ENCODE measurements around the gene RPS6KA2.

Gene RPS6KA2

DNA sequence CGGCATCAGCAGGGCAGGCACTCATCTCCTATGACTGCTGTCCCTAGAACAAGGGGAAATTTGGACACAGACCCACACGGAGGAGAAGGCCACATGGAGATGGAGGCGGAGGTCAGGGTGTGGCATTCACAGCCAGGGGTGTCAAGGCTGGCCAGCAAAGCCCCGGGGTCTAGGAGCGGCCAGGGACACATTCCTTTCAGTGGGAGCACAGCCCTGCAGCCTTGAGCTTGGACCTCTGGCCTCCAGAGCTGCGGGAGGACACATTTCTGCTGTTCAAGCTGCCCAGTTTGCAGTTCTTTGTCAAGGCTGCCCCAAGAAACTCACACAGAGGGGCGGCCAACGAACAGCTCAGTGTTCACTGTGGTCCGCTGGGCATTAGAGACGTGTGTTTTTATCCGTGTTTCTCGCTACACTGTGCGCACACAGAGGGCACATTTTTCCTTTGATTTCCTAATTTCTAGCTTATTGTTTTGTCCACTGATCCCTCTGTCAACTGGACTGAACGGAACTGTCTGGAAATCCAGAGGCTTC is 150.9 kb downstream of the RPS6KA2 start:
- DNase-seq, result no peak

DNA sequence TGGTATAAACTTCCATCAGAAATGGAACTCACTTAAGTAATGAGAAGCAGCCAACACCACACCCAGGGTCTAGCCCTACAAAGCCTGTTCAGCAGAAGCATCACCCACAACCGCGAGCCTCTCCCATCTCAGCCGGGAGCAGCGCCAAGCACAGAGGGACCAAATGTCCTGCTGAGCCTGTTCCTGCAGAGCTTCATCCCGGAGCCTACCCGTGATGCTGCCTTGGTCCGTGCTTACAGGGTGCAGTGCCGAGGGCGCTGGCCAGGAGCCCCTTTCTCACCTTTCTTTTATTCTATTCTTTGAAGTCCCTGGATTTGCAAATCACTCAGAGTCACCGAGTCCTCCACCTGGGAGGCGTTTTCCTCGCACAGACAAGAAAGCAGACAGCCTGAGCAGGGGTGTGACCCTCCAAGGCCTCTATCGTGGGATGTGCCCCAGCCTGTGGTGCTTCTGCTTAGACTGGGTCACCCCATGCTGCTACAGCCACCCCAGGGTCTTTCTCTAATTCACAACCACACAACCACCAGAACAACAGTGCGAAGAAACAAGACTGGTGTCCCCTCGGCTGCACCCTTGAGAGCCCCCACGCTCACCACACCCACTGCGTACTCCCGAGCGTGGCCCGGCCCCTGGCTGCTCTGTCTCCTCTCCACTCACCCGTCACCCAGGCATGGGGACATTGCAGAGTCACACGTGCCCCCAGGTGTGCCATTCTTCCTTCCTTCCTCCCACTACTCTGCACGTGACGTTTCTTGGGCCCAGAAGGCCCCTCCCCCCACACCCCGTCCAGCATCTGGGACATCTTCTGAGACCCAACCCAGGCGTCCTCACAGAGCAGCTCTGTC is 152.1 kb downstream of the RPS6KA2 start:
- no peak for DNase-seq

DNA sequence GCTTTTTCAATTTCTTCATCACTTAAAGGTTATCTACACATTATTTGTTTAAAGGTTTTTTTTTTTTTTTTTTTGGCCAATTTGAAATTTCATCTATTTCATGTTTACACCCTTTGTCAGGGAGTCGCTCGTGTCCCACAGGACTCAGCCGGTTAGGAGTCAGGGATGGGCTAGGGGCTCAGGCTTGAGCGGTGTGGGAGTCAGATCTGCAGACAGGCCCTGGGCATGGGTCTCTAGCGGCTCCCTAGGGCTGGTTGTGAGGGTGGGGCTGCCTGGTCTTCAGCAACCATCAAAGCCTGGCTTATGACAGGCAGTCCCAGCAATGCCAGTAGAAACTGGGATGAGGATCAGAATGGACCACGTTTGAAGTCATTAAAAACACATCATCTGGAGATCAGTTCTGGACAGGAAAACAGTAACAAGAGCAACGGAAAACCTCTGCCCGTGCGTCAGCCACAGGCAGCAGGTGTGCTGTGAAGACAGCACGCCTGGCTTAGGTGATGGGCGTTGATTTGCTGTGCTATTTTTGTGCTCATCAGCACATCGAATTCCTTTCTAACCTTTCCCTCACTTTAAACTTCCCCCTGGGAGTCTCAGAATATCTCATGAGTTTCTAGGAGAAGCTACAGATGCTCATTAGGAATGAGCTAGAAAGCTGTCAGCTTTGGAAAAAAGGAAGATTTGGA is 153.0 kb downstream of the RPS6KA2 start:
- DNase-seq, result no peak

DNA sequence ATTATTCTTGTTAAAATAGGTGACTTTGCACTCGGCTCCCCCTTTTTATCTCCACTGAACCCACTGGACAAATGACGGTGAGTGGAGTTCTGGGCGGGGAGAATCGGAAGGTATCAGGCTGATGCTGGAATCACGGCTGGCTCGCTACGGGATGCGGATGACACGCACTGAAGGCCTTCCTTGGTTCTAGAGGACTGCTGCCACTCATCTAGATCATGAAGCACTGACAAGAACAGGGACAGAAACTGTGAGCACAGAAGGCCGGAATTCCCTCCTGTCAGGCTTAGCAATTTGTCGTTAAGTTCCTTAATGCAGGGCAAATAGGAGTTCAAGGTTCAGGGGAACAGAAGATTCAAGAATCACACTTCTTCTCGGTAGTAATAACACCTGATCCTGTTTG is 154.4 kb downstream of the RPS6KA2 start:
- DNase-seq, result no peak

DNA sequence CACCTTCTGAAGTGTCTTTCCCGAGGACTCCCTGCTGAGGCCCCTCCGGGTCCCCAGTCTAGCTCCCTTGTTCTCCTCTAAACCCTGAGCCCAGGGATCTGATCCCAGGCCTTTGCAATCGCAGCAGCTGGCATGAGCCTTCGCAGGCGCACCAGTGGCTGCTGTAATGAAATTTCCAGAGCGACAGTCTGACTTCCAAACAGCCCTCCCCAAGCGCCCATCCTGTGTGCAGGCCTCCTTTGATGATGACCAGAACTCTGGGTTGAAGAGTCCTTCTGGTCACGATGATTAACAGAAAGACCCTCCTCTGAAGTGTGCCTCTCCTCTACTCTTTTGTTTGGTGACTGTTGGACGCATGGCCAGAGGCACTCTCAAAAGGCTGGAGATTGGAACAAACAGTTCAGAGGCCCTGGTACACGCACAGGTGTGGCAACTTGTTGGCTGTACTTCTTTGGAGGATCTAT is 155.2 kb downstream of the RPS6KA2 start:
- DNase-seq, result no peak

DNA sequence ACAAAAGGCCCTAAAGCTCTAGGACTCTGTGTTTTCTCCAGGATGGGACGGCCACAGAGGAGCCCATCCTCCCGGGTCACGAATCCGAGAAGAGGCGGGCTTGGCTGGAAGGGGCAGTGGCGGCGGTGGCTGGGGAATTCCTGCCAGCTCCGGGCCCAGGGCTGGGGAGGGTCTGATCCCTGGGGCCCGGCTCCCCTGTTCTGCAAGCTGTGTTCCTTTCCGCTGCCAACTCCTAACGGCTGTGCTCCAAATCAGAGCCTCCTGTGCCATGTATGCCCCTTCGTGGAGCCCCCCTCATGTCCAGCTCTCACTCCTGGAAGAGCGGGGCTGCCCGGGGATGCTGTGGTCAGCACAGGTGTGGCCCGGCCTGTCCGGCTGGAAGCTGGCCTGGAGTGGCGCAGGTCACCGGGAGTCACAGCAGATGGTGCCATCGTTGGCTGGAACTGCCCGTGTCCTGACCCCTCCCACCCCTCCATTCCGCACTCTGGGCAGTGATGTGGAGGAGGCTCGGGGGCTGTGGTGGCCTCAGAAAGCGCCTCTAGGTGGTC is 156.1 kb downstream of the RPS6KA2 start:
- DNase-seq, result no peak

DNA sequence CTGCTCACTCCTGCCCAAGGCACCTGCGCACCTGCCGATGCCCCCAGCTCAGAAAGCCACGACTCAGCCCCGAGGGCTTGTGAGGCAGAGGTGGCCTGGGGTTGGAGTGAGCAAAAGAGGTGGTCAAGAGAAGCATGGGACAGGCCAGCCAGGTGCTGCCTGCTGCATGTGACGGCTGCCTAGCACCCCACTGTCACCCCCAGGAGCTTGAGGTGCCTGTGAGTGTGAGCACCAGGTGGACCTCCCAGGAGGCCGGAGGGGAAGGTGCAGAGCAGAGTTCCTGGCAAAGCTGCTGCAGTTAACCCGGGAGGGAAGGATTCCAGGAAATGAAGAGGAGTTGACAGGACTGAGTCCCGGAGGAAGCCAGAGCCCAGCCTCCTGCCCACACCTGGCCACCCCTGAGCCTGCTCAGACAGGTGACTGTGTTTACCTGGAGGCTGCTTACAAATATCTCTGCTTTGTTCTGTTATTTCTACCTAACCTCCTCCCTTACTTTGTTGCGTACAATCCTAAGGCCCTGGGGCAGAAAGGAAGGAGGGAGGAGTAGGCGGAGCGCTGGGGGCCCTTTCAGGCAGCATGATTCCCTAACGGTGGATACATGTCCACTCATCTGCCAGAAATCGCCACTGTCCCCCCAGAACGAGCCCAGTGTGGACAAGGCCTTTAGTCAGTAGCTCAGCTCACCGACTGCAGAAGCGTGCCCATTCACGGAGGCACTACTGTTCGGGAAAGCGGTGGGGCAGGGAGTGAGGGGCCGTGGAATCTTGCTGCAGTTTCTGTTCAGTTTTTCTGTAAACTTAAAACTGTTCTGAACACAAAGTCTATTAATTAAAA is 156.8 kb downstream of the RPS6KA2 start:
- DNase-seq, result no peak

DNA sequence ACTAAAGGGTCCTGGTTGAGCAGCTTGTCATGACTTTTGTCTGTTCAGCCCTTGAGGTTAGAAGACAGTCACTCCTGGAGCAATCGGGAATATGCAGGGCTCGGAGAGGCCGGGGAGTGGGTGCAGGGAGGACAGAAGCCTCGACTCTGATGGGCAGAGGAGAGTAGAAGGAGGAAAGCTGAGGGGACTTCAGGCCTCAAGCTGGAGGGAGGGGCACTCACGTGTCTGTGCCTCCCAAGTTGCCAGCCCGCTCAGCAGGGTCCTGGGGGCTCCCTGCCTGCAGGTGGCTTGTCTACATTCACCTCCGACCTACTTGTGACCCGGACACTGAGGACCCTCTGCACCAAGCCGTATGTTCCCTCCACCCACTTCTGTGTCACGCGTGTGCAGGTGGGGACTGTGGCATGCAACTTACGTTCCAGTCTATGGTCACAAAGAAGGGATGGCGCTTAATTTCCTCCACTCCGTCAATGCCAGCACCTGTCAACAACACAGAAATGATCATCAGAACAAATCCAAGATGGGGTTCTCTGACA is 157.6 kb downstream of the RPS6KA2 start:
- no peak for DNase-seq

DNA sequence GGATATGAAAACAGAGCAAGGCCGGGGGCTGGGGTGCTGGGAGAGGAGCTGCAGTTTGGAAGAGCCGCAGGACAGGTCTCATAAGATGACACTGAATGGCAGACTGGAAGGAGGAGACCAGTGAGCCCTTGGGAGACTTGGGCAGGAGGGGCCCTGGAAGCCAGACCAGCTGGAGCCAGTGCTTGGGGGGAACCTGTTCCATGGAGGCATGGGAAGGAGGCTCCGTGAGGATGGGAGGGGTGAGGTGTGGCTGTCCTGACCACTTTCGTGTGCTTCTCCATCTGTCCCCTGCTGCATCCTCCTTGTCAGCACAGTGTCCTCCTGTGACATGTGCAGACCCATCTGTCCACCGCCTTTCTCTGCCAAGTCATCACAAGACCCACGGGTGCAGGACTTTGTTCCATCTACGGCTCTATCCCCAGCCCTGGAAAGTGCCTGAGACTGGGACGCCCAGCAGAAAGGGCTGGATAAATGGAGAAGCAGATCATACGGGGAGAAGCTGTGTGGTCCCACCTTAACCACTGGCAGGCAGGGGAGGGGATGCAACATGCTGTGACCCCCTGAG is 159.5 kb downstream of the RPS6KA2 start:
- no peak for DNase-seq

DNA sequence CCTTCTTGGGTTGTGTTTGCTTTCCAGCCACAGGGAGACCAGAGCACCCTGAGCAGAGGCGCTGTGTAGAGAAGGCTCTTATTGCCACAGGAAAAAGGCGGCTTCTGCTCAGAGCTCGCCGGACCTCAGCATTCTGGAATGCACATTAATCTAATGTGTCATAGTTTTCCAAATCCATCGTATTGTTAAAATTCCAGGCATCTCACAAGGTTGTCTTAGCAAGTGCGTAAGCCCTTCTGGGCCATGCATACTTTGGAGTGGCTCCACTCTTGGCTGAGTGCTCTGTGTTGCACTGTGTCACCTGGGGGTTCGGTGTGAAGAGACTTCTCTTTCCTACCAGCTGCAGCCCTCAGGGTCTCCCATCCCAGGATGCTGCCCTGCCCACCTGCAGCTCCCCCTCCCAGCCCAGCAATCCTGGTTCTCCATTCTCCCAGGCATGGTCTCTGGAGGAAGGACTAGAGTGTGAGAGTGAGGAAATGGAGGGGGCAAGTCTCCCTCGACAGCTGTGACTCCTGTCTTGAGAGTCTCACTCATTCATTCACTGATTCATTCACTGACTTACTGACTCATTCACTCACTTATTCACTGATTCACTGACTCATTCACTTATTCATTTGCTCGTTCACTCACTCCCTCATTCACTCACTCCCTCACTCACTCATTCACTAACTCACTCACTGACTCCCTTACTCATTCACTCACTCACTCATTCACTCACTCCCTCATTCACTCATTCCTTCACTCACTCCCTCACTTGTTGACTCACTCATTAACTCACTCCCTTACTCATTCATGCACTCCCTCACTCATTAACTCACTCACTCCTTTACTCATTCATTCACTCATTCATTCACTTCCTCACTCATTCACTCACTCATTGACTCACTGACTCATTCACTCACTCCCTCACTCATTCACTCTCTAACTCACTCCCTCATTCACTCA is 160.6 kb downstream of the RPS6KA2 start:
- DNase-seq, result no peak

DNA sequence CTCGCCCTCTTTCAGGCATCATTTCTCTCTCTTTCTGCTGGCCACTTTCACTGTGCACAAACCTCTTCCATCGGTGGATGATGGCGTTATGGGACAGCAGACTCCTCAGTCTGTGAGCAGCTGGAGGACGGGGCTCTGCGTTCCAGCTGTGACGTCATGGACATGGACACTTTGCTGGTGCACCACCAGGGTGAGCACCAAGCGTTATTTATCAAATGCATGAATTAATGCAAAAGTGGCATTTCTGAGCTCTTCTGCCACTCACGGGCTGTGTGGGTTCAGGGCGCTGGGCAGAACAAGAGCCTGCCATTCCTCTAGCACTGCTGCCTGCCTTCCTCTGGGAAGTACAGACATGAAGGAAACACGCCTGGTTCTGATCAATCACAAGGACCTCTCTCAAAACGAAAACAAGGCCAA is 161.4 kb downstream of the RPS6KA2 start:
- DNase-seq, result no peak

DNA sequence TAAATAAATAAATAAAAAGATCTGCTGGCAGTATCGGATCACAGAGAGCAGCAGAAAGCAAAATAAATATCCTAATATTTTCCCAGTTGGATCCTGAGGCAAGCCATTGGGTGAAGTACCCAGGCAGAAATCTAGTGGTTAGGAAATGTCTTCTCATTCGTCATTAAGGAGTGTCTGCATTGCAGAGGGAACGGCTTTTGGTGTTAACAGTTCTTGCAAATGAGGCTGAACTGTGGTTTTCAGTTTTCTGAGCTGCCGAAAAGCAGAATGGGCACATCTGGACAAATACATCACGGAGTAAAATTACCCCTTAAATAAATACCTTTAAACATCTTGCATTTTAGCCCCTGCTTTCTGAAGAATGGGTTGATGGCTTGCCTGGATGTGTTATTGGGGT is 162.1 kb downstream of the RPS6KA2 start:
- no peak for DNase-seq

DNA sequence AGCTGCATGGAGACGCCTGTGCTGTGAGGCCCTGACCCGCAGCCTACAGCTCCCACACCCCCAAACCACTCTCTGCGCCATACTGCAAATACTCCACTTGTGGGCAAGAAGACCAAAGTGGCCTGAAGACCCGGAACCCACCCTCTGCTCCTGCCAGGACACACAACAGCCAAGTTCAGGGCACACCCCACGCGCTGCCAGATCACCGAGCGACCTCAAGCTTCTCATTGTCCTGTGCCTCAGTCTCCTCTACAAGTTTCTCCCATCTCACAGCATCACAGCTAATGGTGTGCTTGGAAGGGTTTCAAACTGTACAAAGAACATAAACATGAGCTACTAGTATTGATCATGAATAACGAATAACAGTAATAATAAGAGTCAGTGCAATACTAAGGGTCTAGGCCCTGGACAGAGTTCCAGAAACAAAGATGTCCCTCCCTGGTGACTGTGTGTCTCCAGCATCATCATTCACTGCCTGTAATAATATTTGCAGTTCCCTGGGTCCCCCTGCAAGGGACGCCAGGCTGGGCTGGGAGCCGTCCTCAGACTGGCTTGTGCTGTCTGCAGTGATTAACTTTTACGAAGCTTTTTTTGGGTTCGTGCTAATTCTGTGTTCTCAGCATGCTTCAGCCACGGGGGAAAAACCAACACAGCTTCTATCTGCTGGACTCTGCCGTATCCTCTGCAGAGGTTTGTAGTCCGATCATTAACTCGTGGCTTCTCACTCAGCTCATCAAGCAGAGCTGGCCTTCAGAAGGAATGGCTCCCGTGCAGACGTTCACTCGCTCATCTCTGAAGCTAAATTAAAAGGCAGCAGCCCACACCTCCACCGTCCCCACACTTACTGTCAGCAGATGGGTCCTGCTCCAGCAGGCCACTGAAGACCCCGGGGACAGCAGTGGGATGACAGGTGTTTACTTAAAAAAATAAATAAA is 162.7 kb downstream of the RPS6KA2 start:
- DNase-seq, result no peak

DNA sequence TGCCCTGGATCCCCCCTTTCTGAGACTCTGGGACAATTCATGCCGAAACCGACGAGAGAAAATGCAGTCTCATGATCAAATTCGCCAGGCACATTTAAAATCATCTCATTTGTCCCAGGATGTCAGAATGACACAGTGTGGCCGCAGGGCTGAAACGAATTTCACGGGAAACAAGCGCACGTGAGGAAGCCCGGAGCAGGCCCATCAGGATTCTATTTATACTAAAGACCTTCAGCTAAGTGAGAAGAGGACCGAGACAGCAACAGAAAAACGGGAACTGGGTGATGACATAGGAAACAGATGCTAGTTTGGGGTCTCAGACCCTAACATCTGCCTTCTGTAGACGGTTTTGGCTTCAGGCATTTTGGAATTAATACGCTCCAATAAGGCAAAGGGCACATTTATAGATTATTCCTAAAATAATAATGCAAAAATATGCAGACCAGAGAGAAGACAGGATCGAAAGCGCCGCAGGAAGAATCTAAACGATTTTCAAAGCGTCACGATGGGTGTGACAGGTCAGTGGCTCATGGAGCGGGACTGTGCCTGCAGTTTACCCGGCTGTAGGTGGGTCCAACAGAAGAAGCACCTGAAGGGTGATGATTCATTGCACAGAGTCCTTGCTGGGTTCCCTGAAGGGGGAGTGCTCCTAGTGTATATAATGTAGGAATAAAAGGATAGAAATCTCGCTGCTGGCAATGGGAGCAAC is 163.5 kb downstream of the RPS6KA2 start:
- DNase-seq, result no peak

DNA sequence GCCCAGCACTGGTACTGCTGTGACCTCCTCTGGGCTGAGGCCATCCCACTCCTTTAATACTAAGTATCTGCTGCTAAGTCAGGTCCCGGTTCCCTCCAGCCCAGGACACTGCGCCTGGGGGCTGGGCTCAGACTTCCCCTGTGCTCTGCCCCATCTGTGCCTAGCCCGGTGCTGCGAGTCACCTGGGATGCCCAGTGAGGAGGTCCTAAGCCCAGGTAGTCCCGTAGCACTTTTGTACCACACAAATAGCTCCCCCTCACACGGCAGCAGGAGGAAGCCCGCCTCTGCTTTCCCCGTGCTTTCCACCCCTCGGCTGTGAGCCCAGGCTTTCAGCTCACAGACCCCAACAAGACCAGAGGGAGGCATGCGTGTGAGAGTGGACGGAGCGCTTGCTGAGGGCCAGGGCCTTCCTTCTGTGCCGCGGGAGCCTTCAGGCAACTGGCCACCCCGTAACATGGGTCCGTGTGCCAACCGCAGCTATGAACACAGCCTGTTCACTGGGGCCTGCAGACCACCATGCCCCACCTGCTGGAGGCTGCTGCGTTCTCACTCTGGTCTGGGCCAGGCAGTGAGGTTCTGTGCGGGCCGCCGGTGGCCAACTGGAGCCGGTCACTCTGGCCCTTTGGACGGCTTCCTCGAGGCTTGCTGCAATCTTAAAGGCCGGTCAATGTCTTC is 164.5 kb downstream of the RPS6KA2 start:
- no peak for DNase-seq

DNA sequence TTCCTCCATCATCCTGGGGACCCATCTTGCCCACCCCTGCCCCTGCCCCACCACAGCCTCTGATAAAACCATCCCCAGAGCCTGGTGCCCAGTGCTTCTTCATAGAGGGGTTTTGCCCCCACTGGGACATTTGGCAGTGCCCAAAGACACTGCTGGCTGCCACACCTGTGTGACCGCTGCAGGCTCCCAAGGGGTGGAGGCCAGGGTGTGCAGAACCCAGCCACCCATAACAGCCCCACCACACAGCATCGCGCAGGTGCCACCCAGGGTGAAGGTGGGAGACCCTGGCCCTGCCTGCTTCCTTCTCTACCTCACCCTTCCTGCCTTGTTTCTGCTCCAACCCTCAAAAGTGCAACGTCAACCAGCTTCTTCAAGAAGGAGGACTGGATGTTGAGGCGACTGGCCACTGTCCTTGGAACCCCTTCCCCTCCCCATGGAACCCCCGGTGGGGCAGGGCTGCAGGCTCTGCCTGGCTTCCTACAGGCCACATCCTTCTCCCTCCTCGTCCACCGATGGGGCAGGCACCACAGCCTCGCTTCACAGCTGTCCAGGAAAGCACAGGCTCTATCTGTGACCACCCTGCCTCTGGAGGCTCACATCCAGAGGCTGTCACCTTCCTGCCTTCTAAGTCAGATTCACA is 165.1 kb downstream of the RPS6KA2 start:
- DNase-seq, result no peak

DNA sequence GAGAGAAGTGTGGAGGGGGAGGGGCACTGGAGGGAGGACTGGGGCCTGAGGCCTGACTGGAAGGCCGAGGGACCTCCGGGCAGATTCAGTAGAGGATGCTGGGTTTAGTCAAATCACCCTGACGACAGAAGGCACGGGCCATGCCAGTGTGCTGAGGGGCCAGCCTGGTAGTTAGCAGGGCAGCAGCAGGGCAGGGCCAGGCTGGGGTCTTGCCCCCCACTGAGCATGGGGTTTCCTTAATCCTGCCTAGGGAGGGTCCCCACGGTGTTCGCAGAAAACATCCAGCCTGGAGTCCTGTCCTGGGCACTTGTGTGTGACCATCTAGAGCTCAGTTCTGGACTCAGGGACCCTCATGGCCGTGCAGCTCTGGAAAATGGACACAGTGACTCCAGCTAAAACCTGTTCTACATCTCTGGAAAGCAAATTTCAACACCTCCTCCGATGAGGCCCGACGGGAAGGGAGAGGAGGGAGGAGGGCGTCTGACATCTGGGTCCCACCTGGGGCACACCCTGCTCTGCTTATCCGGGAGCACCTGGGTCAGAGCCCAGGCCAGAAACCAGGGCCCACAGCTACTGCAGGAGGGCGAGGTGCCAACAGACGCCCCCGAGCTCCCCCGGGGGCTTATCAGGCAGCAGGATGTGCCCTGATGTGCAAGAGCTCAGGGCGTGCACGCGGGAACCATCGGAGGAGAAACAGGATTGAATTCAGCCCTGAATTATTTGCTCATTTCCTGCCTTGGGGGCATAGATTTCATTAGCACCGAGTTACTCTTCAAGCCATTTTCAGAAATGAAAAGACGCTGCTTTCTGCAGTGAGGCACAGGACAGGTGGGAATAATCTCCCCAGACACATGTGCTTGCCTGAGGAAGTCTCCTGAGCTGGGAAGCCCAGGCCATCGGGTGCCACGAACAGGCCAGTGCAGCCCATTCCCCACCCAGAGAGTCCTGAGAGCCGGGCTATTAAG is 166.3 kb downstream of the RPS6KA2 start:
- DNase-seq, result no peak

Measured in NK-92 treated with Interleukin-12 subunit alpha and Interleukin-12 subunit beta, amount 100 ng/mL, for 24 hours (cell line).